Measurements from ENCODE around the gene MCIDAS. TPM values are rescaled to one million over a fixed set of nuclear protein-coding genes. Genes with fewer than 3 reads are reported as not detected.

The MCIDAS gene
- total RNA-seq, 1 donor from 2014 or later, result not detected

GRCh38 chr5:55241746-55242145 is 14.6 kb upstream of the MCIDAS start:
- no peak overlapping the region for H3K27ac Mint-ChIP-seq (ENCODE audit: unreplicated experiment)
- peaks cover 5% of the 10 kb centered on the region for H3K36me3 Mint-ChIP-seq (ENCODE audit: unreplicated experiment)
- no peak for DNase-seq
- no peaks in the 10 kb centered on the region for H3K9me3 Mint-ChIP-seq (ENCODE audit: unreplicated experiment)
- H3K27me3 Mint-ChIP-seq (ENCODE audit: unreplicated experiment), result peaks cover 4% of the 10 kb centered on the region
- H3K4me1 Mint-ChIP-seq (ENCODE audit: low read depth, unreplicated experiment), result no peaks in the 10 kb centered on the region
- TF ChIP-seq, protein P1, sequence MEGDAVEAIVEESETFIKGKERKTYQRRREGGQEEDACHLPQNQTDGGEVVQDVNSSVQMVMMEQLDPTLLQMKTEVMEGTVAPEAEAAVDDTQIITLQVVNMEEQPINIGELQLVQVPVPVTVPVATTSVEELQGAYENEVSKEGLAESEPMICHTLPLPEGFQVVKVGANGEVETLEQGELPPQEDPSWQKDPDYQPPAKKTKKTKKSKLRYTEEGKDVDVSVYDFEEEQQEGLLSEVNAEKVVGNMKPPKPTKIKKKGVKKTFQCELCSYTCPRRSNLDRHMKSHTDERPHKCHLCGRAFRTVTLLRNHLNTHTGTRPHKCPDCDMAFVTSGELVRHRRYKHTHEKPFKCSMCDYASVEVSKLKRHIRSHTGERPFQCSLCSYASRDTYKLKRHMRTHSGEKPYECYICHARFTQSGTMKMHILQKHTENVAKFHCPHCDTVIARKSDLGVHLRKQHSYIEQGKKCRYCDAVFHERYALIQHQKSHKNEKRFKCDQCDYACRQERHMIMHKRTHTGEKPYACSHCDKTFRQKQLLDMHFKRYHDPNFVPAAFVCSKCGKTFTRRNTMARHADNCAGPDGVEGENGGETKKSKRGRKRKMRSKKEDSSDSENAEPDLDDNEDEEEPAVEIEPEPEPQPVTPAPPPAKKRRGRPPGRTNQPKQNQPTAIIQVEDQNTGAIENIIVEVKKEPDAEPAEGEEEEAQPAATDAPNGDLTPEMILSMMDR (IDR thresholded peaks at IDR 0.05; ENCODE audit: partially characterized antibody, unreplicated experiment), result no peak
- H3K4me3 Mint-ChIP-seq (ENCODE audit: unreplicated experiment), result no peak overlapping the region

DNA sequence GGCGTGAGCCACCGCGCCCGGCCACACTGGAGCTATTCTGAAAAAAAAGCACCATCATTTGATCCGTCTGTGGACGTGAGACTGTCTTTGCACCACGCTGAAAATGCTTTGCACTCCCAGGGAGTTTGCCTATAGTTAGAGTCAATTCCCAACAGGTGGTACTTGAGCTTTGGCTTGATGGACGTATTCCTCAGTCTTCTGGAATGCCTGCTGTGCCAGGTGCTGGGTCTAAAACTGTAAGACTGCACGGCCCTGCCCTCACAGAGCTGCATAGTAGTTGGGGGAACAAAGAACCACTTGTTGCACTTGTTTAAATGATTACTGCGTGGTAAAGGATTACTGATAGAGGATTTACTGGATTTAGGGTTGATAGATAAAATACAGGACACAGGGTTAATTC is 9.7 kb upstream of the MCIDAS start:
- H3K4me1 Mint-ChIP-seq (ENCODE audit: low read depth, unreplicated experiment), result peaks cover 5% of the 10 kb centered on the region
- no peak for DNase-seq
- no peak overlapping the region for H3K4me3 Mint-ChIP-seq (ENCODE audit: unreplicated experiment)
- H3K27me3 Mint-ChIP-seq (ENCODE audit: unreplicated experiment), result peaks cover 18% of the 10 kb centered on the region
- H3K27ac Mint-ChIP-seq (ENCODE audit: unreplicated experiment), result no peak overlapping the region
- TF ChIP-seq, protein P1 (IDR thresholded peaks at IDR 0.05; ENCODE audit: partially characterized antibody, unreplicated experiment), result no peak
- peaks cover 6% of the 10 kb centered on the region for H3K9me3 Mint-ChIP-seq (ENCODE audit: unreplicated experiment)
- H3K36me3 Mint-ChIP-seq (ENCODE audit: unreplicated experiment), result no peaks in the 10 kb centered on the region

- H3K4me1 Mint-ChIP-seq (ENCODE audit: low read depth, unreplicated experiment), result peaks cover 5% of the 10 kb centered on the region
- DNase-seq, result peak; percentile 38
- no peaks in the 10 kb centered on the region for H3K36me3 Mint-ChIP-seq (ENCODE audit: unreplicated experiment)
- TF ChIP-seq, protein P1 (IDR thresholded peaks at IDR 0.05; ENCODE audit: partially characterized antibody, unreplicated experiment), result no peak
- H3K27ac Mint-ChIP-seq (ENCODE audit: unreplicated experiment), result no peak overlapping the region
- peak overlapping the region; percentile 86 for H3K4me3 Mint-ChIP-seq (ENCODE audit: unreplicated experiment)
- peaks cover 6% of the 10 kb centered on the region for H3K9me3 Mint-ChIP-seq (ENCODE audit: unreplicated experiment)
- H3K27me3 Mint-ChIP-seq (ENCODE audit: unreplicated experiment), result peaks cover 32% of the 10 kb centered on the region
Measured at GRCh38 chr5:55234121-55234700, 7.1 kb upstream of the MCIDAS start.

DNA sequence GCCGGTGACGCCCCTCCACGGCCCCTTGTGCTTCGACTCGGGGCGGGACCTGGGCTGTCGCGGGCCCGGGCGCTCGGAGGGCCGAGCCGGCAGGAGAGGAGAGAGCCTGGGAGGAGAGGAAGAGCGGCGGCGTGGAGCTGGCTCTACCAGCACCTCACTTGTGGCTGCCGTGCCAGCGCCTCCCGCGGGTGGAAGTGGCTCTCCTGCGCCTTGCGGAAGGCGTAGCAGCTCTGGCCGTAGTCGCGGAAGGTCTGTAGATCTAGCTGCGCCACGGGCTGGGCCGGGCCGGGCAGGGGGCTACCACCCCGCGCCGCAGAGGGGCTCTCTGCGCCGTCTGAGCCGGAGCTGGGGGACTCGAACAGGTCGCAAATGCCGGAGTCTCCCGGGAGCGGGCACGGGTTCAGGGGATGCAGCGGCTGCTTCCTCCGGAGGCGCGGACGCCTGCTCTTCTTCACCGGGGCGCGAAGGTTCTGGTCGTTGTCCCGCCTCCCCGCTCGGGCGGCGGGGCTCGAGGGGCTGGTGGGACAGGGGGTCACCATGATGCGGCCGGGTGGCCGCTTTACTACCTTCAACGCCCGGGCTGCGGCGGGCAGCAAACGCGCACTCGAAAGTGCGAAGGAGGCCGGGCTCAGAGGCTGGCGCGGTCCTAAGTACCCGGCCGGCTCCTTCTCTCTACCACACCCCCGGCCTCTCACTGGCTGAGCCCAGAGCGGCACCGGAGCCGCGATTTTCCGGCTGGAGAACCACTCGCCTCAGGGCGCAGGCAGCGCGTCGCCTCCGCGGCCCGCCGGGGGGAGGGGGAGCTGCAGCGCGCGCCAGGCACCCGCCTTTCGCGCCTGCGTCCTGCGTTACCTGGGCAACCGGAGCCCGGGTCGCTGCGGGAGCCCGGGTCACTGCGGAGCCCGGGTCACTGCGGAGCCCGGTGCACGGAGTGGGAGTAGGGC is 6.1 kb upstream of the MCIDAS start, which contains the start of gene CCNO:
Gene CCNO, minus strand, starts transcription at position 624 of the 944 bp plus-strand sequence. Its CDS starts 85 bp downstream, at position 539.
- H3K4me3 Mint-ChIP-seq (ENCODE audit: unreplicated experiment), result peak within 1 kb of the TSS; percentile 95
- no peak within 1 kb of the TSS for H3K27ac Mint-ChIP-seq (ENCODE audit: unreplicated experiment)
- DNase-seq, result peak; percentile 78
- TF ChIP-seq, protein P1 (IDR thresholded peaks at IDR 0.05; ENCODE audit: partially characterized antibody, unreplicated experiment), result no peak
- no peaks in the 10 kb centered on the region for H3K36me3 Mint-ChIP-seq (ENCODE audit: unreplicated experiment)
- peaks cover 5% of the 10 kb centered on the region for H3K4me1 Mint-ChIP-seq (ENCODE audit: low read depth, unreplicated experiment)
- peaks cover 41% of the 10 kb centered on the region for H3K27me3 Mint-ChIP-seq (ENCODE audit: unreplicated experiment)
- H3K9me3 Mint-ChIP-seq (ENCODE audit: unreplicated experiment), result peaks cover 6% of the 10 kb centered on the region
